A673 (cell line): ENCODE measurements around the gene PDE9A. TPM values are rescaled to one million over a fixed set of nuclear protein-coding genes. Genes with fewer than 3 reads are reported as not detected.

Experiments
- BruUV-seq: library from RNA; stranded (reverse); fragments of 400-500 nt; replicated peaks from 2 replicates; lab custom pipeline; 2021; lab: Mats Ljungman, UMichigan
- CTCF ChIA-PET: fragments of 300-600 bp; sonication (Branson Sonifier 250); formaldehyde crosslinking; loops from one replicate; lab custom pipeline; 2022; ENCODE audit warnings: antibody characterized with exemption; lab: Charles Lee
- POLR2A ChIA-PET: fragments of 300-600 bp; sonication (Branson Sonifier 250); formaldehyde crosslinking; loops from one replicate; lab custom pipeline; 2022; ENCODE audit warnings: antibody characterized with exemption; ENCODE audit not compliant: low non-redundant PET; lab: Charles Lee
- DNase-seq: peaks from one replicate; pipeline ENCODE4 v3.0.0-alpha.2; 2015; ENCODE audit warnings: low spot score
- H3K27ac ChIP-seq: fragments of 200-600 bp; sonication (generic); 2 replicates; pipeline ENCODE4 v1.5.1; 2016; ENCODE audit warnings: mixed run types, low read depth, mild to moderate bottlenecking, mixed read lengths, antibody characterized with exemption, low read length; ENCODE audit not compliant: poor library complexity, severe bottlenecking
- H3K27me3 ChIP-seq: fragments of 200-600 bp; sonication (generic); replicated peaks from 2 replicates; pipeline ENCODE4 v1.6.1; 2017; ENCODE audit warnings: mixed run types, low read depth, mild to moderate bottlenecking, mixed read lengths, antibody characterized with exemption, low read length; ENCODE audit not compliant: insufficient read depth, poor library complexity
- H3K36me3 ChIP-seq: fragments of 200-600 bp; sonication (generic); 2 replicates; pipeline ENCODE4 v1.6.1; 2016; ENCODE audit warnings: mixed run types, mild to moderate bottlenecking, mixed read lengths, antibody characterized with exemption, low read length; ENCODE audit not compliant: insufficient read depth, poor library complexity, severe bottlenecking
- H3K4me1 ChIP-seq: fragments of 200-600 bp; sonication (generic); 2 replicates; pipeline ENCODE4 v1.6.1; 2017; ENCODE audit warnings: mixed run types, mild to moderate bottlenecking, mixed read lengths, antibody characterized with exemption, low read length; ENCODE audit not compliant: insufficient read depth, poor library complexity, severe bottlenecking
- H3K4me3 ChIP-seq: fragments of 200-600 bp; sonication (generic); 2 replicates; pipeline ENCODE4 v1.5.1; 2016; ENCODE audit warnings: low read depth, mixed run types, mild to moderate bottlenecking, mixed read lengths, low read length; ENCODE audit not compliant: poor library complexity, severe bottlenecking
- H3K9me3 ChIP-seq: fragments of 200-600 bp; sonication (generic); 2 replicates; pipeline ENCODE4 v1.6.1; 2016; ENCODE audit warnings: mixed run types, low read depth, mild to moderate bottlenecking, mixed read lengths, antibody characterized with exemption, low read length; ENCODE audit not compliant: poor library complexity, severe bottlenecking
- EZH2 ChIP-seq: fragments of 200-600 bp; sonication (generic); IDR thresholded peaks from 2 replicates; pipeline ENCODE4 v1.6.1; 2017; ENCODE audit warnings: borderline replicate concordance, low read depth, mild to moderate bottlenecking, mixed read lengths, antibody characterized with exemption, low read length; ENCODE audit not compliant: poor library complexity, severe bottlenecking
- intact Hi-C: fragments of 100-400 bp; cut with micrococcal nuclease; formaldehyde crosslinking; loops from one replicate; pipeline ENCODE4 v1.10.0; 2022; ENCODE audit not compliant: unreplicated experiment
- total RNA-seq: library from RNA; stranded (reverse); gene quantifications from 2 replicates; pipeline ENCODE4 v1.2.3, GENCODE V29; 2021
- TF ChIP-seq, protein P1 (sequence below): fragments of 300-800, 200-600 bp; sonication (generic); conservative IDR thresholded peaks from 2 replicates; pipeline ENCODE4 v1.5.1; 2017; ENCODE audit warnings: low read depth, mild to moderate bottlenecking, antibody characterized with exemption, low read length, moderate library complexity, mixed read lengths

Gene PDE9A
- total RNA-seq, 1 experiment from 2014 or later, result 14.3 TPM

- H3K36me3 ChIP-seq, result no peaks in the 10 kb centered on the region
- ChIA-PET CTCF (no interaction called here), POLR2A (interaction anchor here (0.7 kb wide), 1 partner anchor 407 kb away, joined by 3 read pairs; no protein-coding TSS in a partner anchor)
- DNase-seq, result no peak
- H3K9me3 ChIP-seq, result no peaks in the 10 kb centered on the region
- no TSS peak for BruUV-seq
- H3K27me3 ChIP-seq, result no peaks in the 10 kb centered on the region
- TF ChIP-seq, protein P1, sequence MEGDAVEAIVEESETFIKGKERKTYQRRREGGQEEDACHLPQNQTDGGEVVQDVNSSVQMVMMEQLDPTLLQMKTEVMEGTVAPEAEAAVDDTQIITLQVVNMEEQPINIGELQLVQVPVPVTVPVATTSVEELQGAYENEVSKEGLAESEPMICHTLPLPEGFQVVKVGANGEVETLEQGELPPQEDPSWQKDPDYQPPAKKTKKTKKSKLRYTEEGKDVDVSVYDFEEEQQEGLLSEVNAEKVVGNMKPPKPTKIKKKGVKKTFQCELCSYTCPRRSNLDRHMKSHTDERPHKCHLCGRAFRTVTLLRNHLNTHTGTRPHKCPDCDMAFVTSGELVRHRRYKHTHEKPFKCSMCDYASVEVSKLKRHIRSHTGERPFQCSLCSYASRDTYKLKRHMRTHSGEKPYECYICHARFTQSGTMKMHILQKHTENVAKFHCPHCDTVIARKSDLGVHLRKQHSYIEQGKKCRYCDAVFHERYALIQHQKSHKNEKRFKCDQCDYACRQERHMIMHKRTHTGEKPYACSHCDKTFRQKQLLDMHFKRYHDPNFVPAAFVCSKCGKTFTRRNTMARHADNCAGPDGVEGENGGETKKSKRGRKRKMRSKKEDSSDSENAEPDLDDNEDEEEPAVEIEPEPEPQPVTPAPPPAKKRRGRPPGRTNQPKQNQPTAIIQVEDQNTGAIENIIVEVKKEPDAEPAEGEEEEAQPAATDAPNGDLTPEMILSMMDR, result no peak
- TF ChIP-seq EZH2, result no peak
- no peaks in the 10 kb centered on the region for H3K4me1 ChIP-seq
- H3K27ac ChIP-seq, result no peak overlapping the region
- intact Hi-C loops, result no loop called here
- no peak overlapping the region for H3K4me3 ChIP-seq
These were observed 112.2 kb downstream of the PDE9A start for GRCh38 chr21:42765656-42766055.

DNA sequence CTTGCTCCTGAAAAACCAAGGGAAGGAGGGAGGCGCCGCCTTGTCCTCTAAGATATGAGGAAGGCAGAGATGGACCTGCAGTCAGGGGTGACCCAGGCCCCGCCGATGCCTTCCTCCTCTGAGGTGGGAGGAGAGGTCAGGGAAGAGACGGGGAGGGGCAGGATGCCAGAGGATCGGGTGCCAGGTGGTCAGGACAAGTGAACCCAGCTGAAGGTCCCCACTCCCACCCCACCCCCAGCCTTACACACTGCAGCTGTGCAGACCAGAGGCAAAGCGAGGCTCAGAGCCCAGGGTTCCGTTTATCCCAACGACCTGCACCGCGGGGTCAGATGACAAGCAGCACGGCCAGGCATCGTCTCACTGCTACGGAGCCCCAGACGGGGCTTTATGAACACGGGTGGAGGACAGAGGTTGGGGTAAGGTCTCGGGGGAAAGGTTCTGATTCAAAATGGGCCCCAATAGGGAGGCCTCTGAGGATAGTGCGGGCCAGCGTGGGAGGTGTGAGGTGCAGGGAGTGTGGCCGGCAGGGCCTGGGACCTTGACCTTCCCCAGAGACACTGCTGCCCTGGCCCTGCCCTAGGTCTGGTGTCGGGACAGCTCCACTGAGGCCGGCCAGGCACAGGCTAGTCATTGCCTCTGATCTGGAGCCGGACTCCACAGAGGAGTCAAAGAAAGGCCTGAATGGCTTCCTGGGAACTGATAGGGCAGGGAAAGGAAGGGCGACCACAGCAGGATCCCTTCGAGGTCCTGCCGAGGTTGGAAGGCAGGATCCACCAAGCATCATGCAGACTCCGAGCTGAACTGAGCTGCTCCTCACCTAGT is 113.5 kb downstream of the PDE9A start:
- intact Hi-C loops, result no loop called here
- no peaks in the 10 kb centered on the region for H3K36me3 ChIP-seq

GRCh38 chr21:42767561-42767835 is 114.1 kb downstream of the PDE9A start:
- H3K4me1 ChIP-seq, result no peaks in the 10 kb centered on the region
- intact Hi-C loops, result no loop called here
- H3K27ac ChIP-seq, result no peak overlapping the region
- no peaks in the 10 kb centered on the region for H3K27me3 ChIP-seq
- ChIA-PET CTCF (no interaction called here), POLR2A (no interaction called here)
- H3K4me3 ChIP-seq, result no peak overlapping the region
- H3K9me3 ChIP-seq, result no peaks in the 10 kb centered on the region
- H3K36me3 ChIP-seq, result no peaks in the 10 kb centered on the region
- TF ChIP-seq, protein P1, result no peak
- TF ChIP-seq EZH2, result no peak
- no TSS peak for BruUV-seq
- DNase-seq, result no peak

More for the DNA sequence above, 113.5 kb downstream of the PDE9A start:
- no peaks in the 10 kb centered on the region for H3K27me3 ChIP-seq
- no peaks in the 10 kb centered on the region for H3K4me1 ChIP-seq
- BruUV-seq, result no TSS peak
- POLR2A ChIA-PET, result no interaction called here
- CTCF ChIA-PET, result no interaction called here
- H3K4me3 ChIP-seq, result no peak overlapping the region
- no peak for DNase-seq
- no peak for TF ChIP-seq EZH2
- TF ChIP-seq, protein P1, result no peak
- no peaks in the 10 kb centered on the region for H3K9me3 ChIP-seq
- H3K27ac ChIP-seq, result no peak overlapping the region
